Activated CD4-positive, alpha-beta memory T cell treated with anti-CD3 and anti-CD28 coated beads, Interleukin-2, amount 10 ng/mL, durations not matched to agents 7 days and 5 days (primary cell): Measurements from ENCODE around the gene ATP2B3. TPM values are rescaled to one million over a fixed set of nuclear protein-coding genes. Genes with fewer than 3 reads are reported as not detected.

Experiments
- CTCF ChIA-PET: fragments of 350-600 bp; sonication (Branson Sonifier 250); formaldehyde crosslinking; loops from one replicate; lab custom pipeline; 2021; ENCODE audit warnings: antibody characterized with exemption, inconsistent platforms; lab: Charles Lee
- POLR2A ChIA-PET: fragments of 350-600 bp; sonication (Branson Sonifier 250); formaldehyde crosslinking; loops from one replicate; lab custom pipeline; 2021; ENCODE audit warnings: antibody characterized with exemption; lab: Charles Lee
- DNase-seq: peaks from one replicate; pipeline ENCODE4 v3.0.0-alpha.2; 2020
- H3K27ac Mint-ChIP-seq: one replicate; pipeline ENCODE4 v1.8.0; 2021; ENCODE audit warnings: mild to moderate bottlenecking, mixed read lengths
- H3K27me3 Mint-ChIP-seq: one replicate; pipeline ENCODE4 v1.8.0; 2021; ENCODE audit warnings: mixed read lengths
- H3K36me3 Mint-ChIP-seq: one replicate; pipeline ENCODE4 v1.8.0; 2021; ENCODE audit warnings: low read depth, mixed read lengths
- H3K4me1 Mint-ChIP-seq: one replicate; pipeline ENCODE4 v1.8.0; 2021; ENCODE audit warnings: mixed read lengths
- H3K4me3 Mint-ChIP-seq: one replicate; pipeline ENCODE4 v1.8.0; 2021; ENCODE audit warnings: mild to moderate bottlenecking, mixed read lengths
- H3K9me3 Mint-ChIP-seq: one replicate; pipeline ENCODE4 v1.8.0; 2021; ENCODE audit warnings: mixed read lengths
- total RNA-seq, 2 experiments: library from RNA; stranded (reverse); gene quantifications; one replicate each; pipeline ENCODE4 v1.2.3, GENCODE V29; 2021

ATP2B3 gene
- total RNA-seq, 2 experiments from 2014 or later: not detected

GRCh38 chrX:153492543-153492942 is 24.9 kb upstream of the ATP2B3 start:
- no peaks in the 10 kb centered on the region for H3K4me1 Mint-ChIP-seq
- no peak overlapping the region for H3K27ac Mint-ChIP-seq

GRCh38 chrX:153493085-153493484 is 24.4 kb upstream of the ATP2B3 start:
- ChIA-PET POLR2A (no interaction called here), CTCF (no interaction called here)
- no peak for DNase-seq
- Mint-ChIP-seq H3K36me3 (no peaks in the 10 kb centered on the region), H3K9me3 (no peaks in the 10 kb centered on the region), H3K4me3 (no peak overlapping the region), H3K4me1 (no peaks in the 10 kb centered on the region), H3K27ac (no peak overlapping the region), H3K27me3 (no peaks in the 10 kb centered on the region)

More at GRCh38 chrX:153492543-153492942, 24.9 kb upstream of the ATP2B3 start:
- no peak overlapping the region for H3K4me3 Mint-ChIP-seq
- H3K27me3 Mint-ChIP-seq: no peaks in the 10 kb centered on the region
- H3K9me3 Mint-ChIP-seq: no peaks in the 10 kb centered on the region
- ChIA-PET CTCF (no interaction called here), POLR2A (no interaction called here)
- H3K36me3 Mint-ChIP-seq: no peaks in the 10 kb centered on the region
- DNase-seq: no peak

GRCh38 chrX:153494061-153494460 is 23.4 kb upstream of the ATP2B3 start:
- ChIA-PET POLR2A (no interaction called here), CTCF (interaction anchor here (1.2 kb wide), 1 partner anchor 13 kb away, joined by 3 read pairs; no protein-coding TSS in a partner anchor)
- Mint-ChIP-seq H3K9me3 (no peaks in the 10 kb centered on the region), H3K4me1 (no peaks in the 10 kb centered on the region), H3K27me3 (no peaks in the 10 kb centered on the region), H3K36me3 (no peaks in the 10 kb centered on the region), H3K27ac (no peak overlapping the region), H3K4me3 (no peak overlapping the region)
- DNase-seq: no peak

GRCh38 chrX:153494541-153495361 is 22.7 kb upstream of the ATP2B3 start, which contains the start of gene BGN:
TSS of gene BGN (plus strand) at chrX:153494980. CDS start at chrX:153504632, 9,652 bp downstream.
- H3K36me3 Mint-ChIP-seq: no peaks in the 10 kb centered on the region
- no peak within 1 kb of the TSS for H3K4me3 Mint-ChIP-seq
- H3K27me3 Mint-ChIP-seq: no peaks in the 10 kb centered on the region
- no peaks in the 10 kb centered on the region for H3K4me1 Mint-ChIP-seq
- no peaks in the 10 kb centered on the region for H3K9me3 Mint-ChIP-seq
- H3K27ac Mint-ChIP-seq: no peak within 1 kb of the TSS
- ChIA-PET CTCF (interaction anchor here (1.2 kb wide), 1 partner anchor 12 kb away, joined by 3 read pairs; no protein-coding TSS in a partner anchor), POLR2A (no interaction called here)
- DNase-seq: no peak

- Mint-ChIP-seq H3K9me3 (no peaks in the 10 kb centered on the region), H3K27ac (no peak overlapping the region), H3K4me1 (no peaks in the 10 kb centered on the region), H3K4me3 (no peak overlapping the region), H3K27me3 (no peaks in the 10 kb centered on the region), H3K36me3 (no peaks in the 10 kb centered on the region)
- ChIA-PET POLR2A (no interaction called here), CTCF (no interaction called here)
- no peak for DNase-seq
Observed at GRCh38 chrX:153495362-153495751, 22.1 kb upstream of the ATP2B3 start.

GRCh38 chrX:153495903-153496589 is 21.4 kb upstream of the ATP2B3 start:
- DNase-seq: no peak
- H3K4me3 Mint-ChIP-seq: no peak overlapping the region
- peaks cover 3% of the 10 kb centered on the region for H3K9me3 Mint-ChIP-seq
- no peak overlapping the region for H3K27ac Mint-ChIP-seq
- no peaks in the 10 kb centered on the region for H3K4me1 Mint-ChIP-seq
- no peaks in the 10 kb centered on the region for H3K36me3 Mint-ChIP-seq
- ChIA-PET POLR2A (no interaction called here), CTCF (no interaction called here)
- no peaks in the 10 kb centered on the region for H3K27me3 Mint-ChIP-seq

GRCh38 chrX:153496590-153496959 is 20.9 kb upstream of the ATP2B3 start:
- H3K4me1 Mint-ChIP-seq: no peaks in the 10 kb centered on the region
- H3K27me3 Mint-ChIP-seq: no peaks in the 10 kb centered on the region
- H3K36me3 Mint-ChIP-seq: no peaks in the 10 kb centered on the region
- no peak for DNase-seq
- H3K9me3 Mint-ChIP-seq: peaks cover 3% of the 10 kb centered on the region
- H3K4me3 Mint-ChIP-seq: no peak overlapping the region
- no peak overlapping the region for H3K27ac Mint-ChIP-seq
- POLR2A ChIA-PET: no interaction called here
- CTCF ChIA-PET: no interaction called here

- Mint-ChIP-seq H3K27ac (no peak overlapping the region), H3K9me3 (peaks cover 3% of the 10 kb centered on the region), H3K36me3 (no peaks in the 10 kb centered on the region), H3K4me3 (no peak overlapping the region), H3K27me3 (no peaks in the 10 kb centered on the region), H3K4me1 (no peaks in the 10 kb centered on the region)
- DNase-seq: no peak
- ChIA-PET CTCF (no interaction called here), POLR2A (no interaction called here)
Observed at GRCh38 chrX:153498453-153498852, 19.0 kb upstream of the ATP2B3 start.

- ChIA-PET POLR2A (no interaction called here), CTCF (no interaction called here)
- Mint-ChIP-seq H3K27me3 (no peaks in the 10 kb centered on the region), H3K4me3 (no peak overlapping the region), H3K36me3 (no peaks in the 10 kb centered on the region), H3K4me1 (no peaks in the 10 kb centered on the region), H3K9me3 (peaks cover 3% of the 10 kb centered on the region), H3K27ac (no peak overlapping the region)
- no peak for DNase-seq
Observed at GRCh38 chrX:153499341-153499740, 18.1 kb upstream of the ATP2B3 start.

GRCh38 chrX:153499876-153500275 is 17.6 kb upstream of the ATP2B3 start:
- no peak overlapping the region for H3K27ac Mint-ChIP-seq
- no peak overlapping the region for H3K4me3 Mint-ChIP-seq
- ChIA-PET POLR2A (no interaction called here), CTCF (no interaction called here)
- no peaks in the 10 kb centered on the region for H3K4me1 Mint-ChIP-seq
- no peak for DNase-seq
- no peaks in the 10 kb centered on the region for H3K36me3 Mint-ChIP-seq
- peaks cover 3% of the 10 kb centered on the region for H3K9me3 Mint-ChIP-seq
- no peaks in the 10 kb centered on the region for H3K27me3 Mint-ChIP-seq

GRCh38 chrX:153500676-153501280 is 16.7 kb upstream of the ATP2B3 start:
- CTCF ChIA-PET: no interaction called here
- Mint-ChIP-seq H3K9me3 (peaks cover 3% of the 10 kb centered on the region), H3K4me1 (no peaks in the 10 kb centered on the region), H3K27me3 (no peaks in the 10 kb centered on the region), H3K27ac (no peak overlapping the region), H3K36me3 (no peaks in the 10 kb centered on the region), H3K4me3 (no peak overlapping the region)
- DNase-seq: no peak
- POLR2A ChIA-PET: no interaction called here

GRCh38 chrX:153501530-153501929 is 15.9 kb upstream of the ATP2B3 start:
- Mint-ChIP-seq H3K27ac (no peak overlapping the region), H3K4me3 (no peak overlapping the region), H3K36me3 (no peaks in the 10 kb centered on the region), H3K9me3 (peaks cover 3% of the 10 kb centered on the region), H3K4me1 (no peaks in the 10 kb centered on the region), H3K27me3 (no peaks in the 10 kb centered on the region)
- no peak for DNase-seq
- ChIA-PET CTCF (no interaction called here), POLR2A (no interaction called here)

GRCh38 chrX:153502131-153502530 is 15.3 kb upstream of the ATP2B3 start:
- no peaks in the 10 kb centered on the region for H3K36me3 Mint-ChIP-seq
- no peak for DNase-seq
- H3K4me1 Mint-ChIP-seq: no peaks in the 10 kb centered on the region
- H3K27ac Mint-ChIP-seq: no peak overlapping the region
- ChIA-PET CTCF (no interaction called here), POLR2A (no interaction called here)
- no peak overlapping the region for H3K4me3 Mint-ChIP-seq
- no peaks in the 10 kb centered on the region for H3K27me3 Mint-ChIP-seq
- peaks cover 3% of the 10 kb centered on the region for H3K9me3 Mint-ChIP-seq
